MCF 10A (cell line): ENCODE results near the gene PTPN23. TPM values are rescaled to one million over a fixed set of nuclear protein-coding genes. Genes with fewer than 3 reads are reported as not detected.

Source experiments
- BruUV-seq: library from RNA; stranded (reverse); fragments of 400-500 nt; replicated peaks from 2 replicates; lab custom pipeline; 2021; lab: Mats Ljungman, UMichigan
- CTCF ChIA-PET: fragments of 300-600 bp; sonication (Branson Sonifier 250); formaldehyde crosslinking; extraction: SDS; loops from one replicate; lab custom pipeline; 2021; ENCODE audit warnings: antibody characterized with exemption, inconsistent platforms; lab: Yijun Ruan, JAX
- POLR2A ChIA-PET: fragments of 300-600, 350-650 bp; sonication (Branson Sonifier 250); formaldehyde crosslinking; extraction: SDS; loops from one replicate; lab custom pipeline; 2020; ENCODE audit warnings: antibody characterized with exemption, inconsistent platforms; lab: Yijun Ruan, JAX
- DNase-seq: peaks from one replicate; pipeline ENCODE4 v3.0.0-alpha.2; 2018; ENCODE audit not compliant: unreplicated experiment
- H3K27ac Mint-ChIP-seq: one replicate; pipeline ENCODE4 v1.8.0; 2022; ENCODE audit warnings: mild to moderate bottlenecking, low read depth, mixed read lengths; ENCODE audit not compliant: unreplicated experiment
- H3K27me3 Mint-ChIP-seq: one replicate; pipeline ENCODE4 v1.8.0; 2022; ENCODE audit warnings: mixed read lengths; ENCODE audit not compliant: insufficient read depth, unreplicated experiment
- H3K36me3 Mint-ChIP-seq: one replicate; pipeline ENCODE4 v1.8.0; 2022; ENCODE audit warnings: mild to moderate bottlenecking, moderate library complexity, mixed read lengths; ENCODE audit not compliant: insufficient read depth, unreplicated experiment
- H3K4me1 Mint-ChIP-seq: one replicate; pipeline ENCODE4 v1.8.0; 2022; ENCODE audit warnings: mixed read lengths; ENCODE audit not compliant: insufficient read depth, unreplicated experiment
- H3K4me3 Mint-ChIP-seq: one replicate; pipeline ENCODE4 v1.8.0; 2022; ENCODE audit warnings: mild to moderate bottlenecking, moderate library complexity, mixed read lengths; ENCODE audit not compliant: unreplicated experiment
- H3K9me3 Mint-ChIP-seq: one replicate; pipeline ENCODE4 v1.8.0; 2022; ENCODE audit warnings: mixed read lengths; ENCODE audit not compliant: unreplicated experiment
- intact Hi-C: fragments of 100-400 bp; cut with micrococcal nuclease; formaldehyde crosslinking; loops from 2 replicates; pipeline ENCODE4 v1.14.1; 2022
- total RNA-seq: library from RNA; stranded (reverse); gene quantifications from 2 replicates; pipeline ENCODE4 v1.2.3, GENCODE V29; 2022
- TF ChIP-seq, protein P1 (sequence below): fragments of 200-600 bp; IDR thresholded peaks from one replicate; pipeline ENCODE4 v1.8.0; 2022; ENCODE audit warnings: antibody characterized with exemption, mild to moderate bottlenecking; ENCODE audit not compliant: unreplicated experiment

PTPN23 gene
- total RNA-seq, 1 experiment from 2014 or later = 44.5 TPM

DNA sequence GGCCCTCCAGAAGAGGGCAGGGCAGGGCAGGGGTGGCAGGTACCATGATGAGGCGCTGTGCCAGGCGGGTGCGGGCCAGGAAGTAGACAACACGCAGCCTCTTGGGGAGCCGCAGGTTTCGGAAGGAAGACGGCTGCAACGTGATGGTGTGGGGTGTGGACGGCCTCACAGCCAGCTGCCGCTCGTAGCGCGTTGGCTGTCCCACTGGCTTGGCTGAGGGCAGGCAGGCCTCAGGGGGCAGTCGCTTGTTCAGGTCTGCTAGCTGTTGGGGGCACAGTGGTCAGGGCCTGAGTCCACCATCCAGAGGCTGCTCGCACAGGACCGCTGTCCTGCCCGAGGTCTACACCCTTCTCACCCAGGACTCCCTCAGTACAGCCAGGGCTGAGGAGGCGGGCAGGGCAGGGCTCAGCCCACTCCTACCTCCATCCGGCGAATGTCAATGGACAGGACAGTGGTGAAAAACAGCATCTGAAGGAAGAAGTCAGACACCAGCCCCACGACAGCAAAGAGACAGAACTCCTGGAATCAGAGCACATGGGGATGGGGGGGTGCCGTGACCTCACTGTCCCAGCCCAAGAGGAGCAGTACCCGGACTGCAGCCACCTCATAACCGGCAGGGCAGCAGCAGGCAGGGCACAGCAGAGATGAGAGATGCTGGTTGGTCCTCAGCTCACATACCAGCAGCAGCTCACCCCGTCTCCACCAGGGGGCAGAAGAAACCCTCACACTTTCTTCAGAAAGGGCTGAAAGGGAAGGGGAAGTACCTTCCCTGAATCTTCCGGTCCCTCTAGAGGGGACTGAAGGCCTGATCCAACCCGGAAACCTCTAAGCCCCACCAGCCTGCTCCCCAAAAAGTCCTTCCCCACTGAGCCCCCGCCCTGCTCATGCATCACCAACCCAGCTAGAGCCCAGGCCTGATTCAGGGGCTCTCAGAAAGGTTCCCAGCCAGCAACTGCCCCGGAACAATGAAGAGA lies 40.0 kb downstream of the PTPN23 start:
- POLR2A ChIA-PET = interaction anchor here (1.0 to 4.2 kb wide), 6 partner anchors 23 to 74 kb away, joined by 3 to 34 read pairs (median 6); partner anchors contain the start of genes PTPN23 and SCAP
- TF ChIP-seq, protein P1, sequence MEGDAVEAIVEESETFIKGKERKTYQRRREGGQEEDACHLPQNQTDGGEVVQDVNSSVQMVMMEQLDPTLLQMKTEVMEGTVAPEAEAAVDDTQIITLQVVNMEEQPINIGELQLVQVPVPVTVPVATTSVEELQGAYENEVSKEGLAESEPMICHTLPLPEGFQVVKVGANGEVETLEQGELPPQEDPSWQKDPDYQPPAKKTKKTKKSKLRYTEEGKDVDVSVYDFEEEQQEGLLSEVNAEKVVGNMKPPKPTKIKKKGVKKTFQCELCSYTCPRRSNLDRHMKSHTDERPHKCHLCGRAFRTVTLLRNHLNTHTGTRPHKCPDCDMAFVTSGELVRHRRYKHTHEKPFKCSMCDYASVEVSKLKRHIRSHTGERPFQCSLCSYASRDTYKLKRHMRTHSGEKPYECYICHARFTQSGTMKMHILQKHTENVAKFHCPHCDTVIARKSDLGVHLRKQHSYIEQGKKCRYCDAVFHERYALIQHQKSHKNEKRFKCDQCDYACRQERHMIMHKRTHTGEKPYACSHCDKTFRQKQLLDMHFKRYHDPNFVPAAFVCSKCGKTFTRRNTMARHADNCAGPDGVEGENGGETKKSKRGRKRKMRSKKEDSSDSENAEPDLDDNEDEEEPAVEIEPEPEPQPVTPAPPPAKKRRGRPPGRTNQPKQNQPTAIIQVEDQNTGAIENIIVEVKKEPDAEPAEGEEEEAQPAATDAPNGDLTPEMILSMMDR = peak; percentile 88
- peak; percentile 91 for DNase-seq
- intact Hi-C loops = loop anchor here (1.0 kb wide), 3 partner anchors 55 to 369 kb away; partner anchors contain the start of genes ELP6 and SCAP
- no peaks in the 10 kb centered on the region for H3K4me1 Mint-ChIP-seq
- no peak overlapping the region for H3K27ac Mint-ChIP-seq
- peaks cover 56% of the 10 kb centered on the region for H3K36me3 Mint-ChIP-seq
- CTCF ChIA-PET = interaction anchor here (0.6 to 6.7 kb wide), 35 partner anchors 8 to 511 kb away, joined by 3 to 86 read pairs (median 4); partner anchors contain the start of genes NBEAL2 and SCAP
- H3K27me3 Mint-ChIP-seq = no peaks in the 10 kb centered on the region
- no peak overlapping the region for H3K4me3 Mint-ChIP-seq
- H3K9me3 Mint-ChIP-seq = no peaks in the 10 kb centered on the region
- no TSS peak for BruUV-seq

- POLR2A ChIA-PET = interaction anchor here (1.0 to 4.2 kb wide), 6 partner anchors 10 to 73 kb away, joined by 3 to 34 read pairs (median 4); partner anchors contain the start of genes PTPN23 and SCAP
- H3K27me3 Mint-ChIP-seq = no peaks in the 10 kb centered on the region
- peak; percentile 49 for DNase-seq
- H3K4me1 Mint-ChIP-seq = no peaks in the 10 kb centered on the region
- no TSS peak for BruUV-seq
- H3K27ac Mint-ChIP-seq = no peak overlapping the region
- TF ChIP-seq, protein P1 = no peak
- no peak overlapping the region for H3K4me3 Mint-ChIP-seq
- H3K36me3 Mint-ChIP-seq = peaks cover 47% of the 10 kb centered on the region
- intact Hi-C loops = loop anchor here (1.0 kb wide), 3 partner anchors 53 to 367 kb away; partner anchors contain the start of genes ELP6 and SCAP
- CTCF ChIA-PET = interaction anchor here (0.5 to 6.7 kb wide), 31 partner anchors 8 to 1016 kb away, joined by 3 to 86 read pairs (median 4); partner anchors contain the start of gene SCAP
- no peaks in the 10 kb centered on the region for H3K9me3 Mint-ChIP-seq
These were observed 41.2 kb downstream of the PTPN23 start for GRCh38 chr3:47421741-47422649.

DNA sequence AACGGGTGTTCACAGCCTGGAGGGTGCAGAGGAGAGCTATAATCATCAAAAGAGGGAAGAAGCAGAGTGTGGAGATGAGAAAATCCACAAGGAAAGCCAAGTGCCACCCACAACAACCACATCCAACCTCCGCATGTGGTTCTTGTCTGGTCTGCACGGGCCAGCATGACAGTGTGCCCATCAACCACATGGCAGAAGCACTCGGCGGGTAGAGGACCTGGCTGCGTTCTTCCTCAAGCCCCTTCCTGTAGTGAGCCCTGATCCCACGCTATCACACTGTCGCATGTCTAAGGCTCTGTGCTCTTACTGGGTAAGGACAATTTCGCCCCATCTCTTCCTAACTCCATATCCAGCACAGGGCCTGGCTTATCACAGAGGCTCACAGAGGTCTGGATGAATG lies 41.9 kb downstream of the PTPN23 start:
- H3K9me3 Mint-ChIP-seq = no peaks in the 10 kb centered on the region
- no TSS peak for BruUV-seq
- intact Hi-C loops = no loop called here
- no peak for DNase-seq
- H3K27me3 Mint-ChIP-seq = no peaks in the 10 kb centered on the region
- H3K4me3 Mint-ChIP-seq = no peak overlapping the region
- H3K36me3 Mint-ChIP-seq = peaks cover 48% of the 10 kb centered on the region
- TF ChIP-seq, protein P1 = no peak
- ChIA-PET CTCF (interaction anchor here (0.6 to 6.7 kb wide), 8 partner anchors 9 to 82 kb away, joined by 3 to 86 read pairs (median 6); partner anchors contain the start of gene SCAP), POLR2A (interaction anchor here (1.1 to 4.2 kb wide), 3 partner anchors 9 to 53 kb away, joined by 4 to 34 read pairs (median 4); partner anchors contain the start of gene SCAP)
- no peaks in the 10 kb centered on the region for H3K4me1 Mint-ChIP-seq
- no peak overlapping the region for H3K27ac Mint-ChIP-seq
